Occipital lobe (tissue), 2 donors: ENCODE measurements around the gene MROH7. TPM values are rescaled to one million over a fixed set of nuclear protein-coding genes. Genes with fewer than 3 reads are reported as not detected.
A peak's percentile ranks its signal among the peaks of the same experiment; 100 is the strongest.

Source experiments
- DNase-seq: peaks from one replicate; lab custom pipeline; 2025; lab: John Stamatoyannopoulos, UW
- total RNA-seq: library from RNA; depleted of rRNA; stranded (reverse); fragments of >200 nt; gene quantifications from one replicate; pipeline ENCODE4 v1.2.3, GENCODE V29; 2014

The MROH7 gene
- total RNA-seq, 1 donor from 2014 or later = 1.4 TPM

GRCh38 chr1:54695764-54696163 is 54.2 kb downstream of the MROH7 start:
- DNase-seq = no peak

GRCh38 chr1:54696262-54696661 is 54.7 kb downstream of the MROH7 start:
- no peak for DNase-seq

GRCh38 chr1:54697896-54698295 is 56.3 kb downstream of the MROH7 start:
- DNase-seq = no peak

- no peak for DNase-seq
Observed at GRCh38 chr1:54698346-54698745, 56.8 kb downstream of the MROH7 start.

- DNase-seq = no peak
Observed at GRCh38 chr1:54699936-54700525, 58.4 kb downstream of the MROH7 start.

- DNase-seq = no peak
Observed at GRCh38 chr1:54701066-54701465, 59.5 kb downstream of the MROH7 start.

- no peak for DNase-seq
Observed at GRCh38 chr1:54701996-54702395, 60.4 kb downstream of the MROH7 start.

- DNase-seq = no peak
Observed at GRCh38 chr1:54703471-54703870, 61.9 kb downstream of the MROH7 start.

- no peak for DNase-seq
Observed at GRCh38 chr1:54705153-54705552, 63.6 kb downstream of the MROH7 start.

GRCh38 chr1:54706419-54706818 is 64.8 kb downstream of the MROH7 start:
- DNase-seq = no peak

- no peak for DNase-seq
Observed at GRCh38 chr1:54708385-54708784, 66.8 kb downstream of the MROH7 start.

- DNase-seq = no peak
Observed at GRCh38 chr1:54709547-54710292, 68.1 kb downstream of the MROH7 start.

- no peak for DNase-seq
Observed at GRCh38 chr1:54710434-54710833, 68.8 kb downstream of the MROH7 start.

GRCh38 chr1:54710841-54711240 is 69.3 kb downstream of the MROH7 start:
- DNase-seq = no peak

- DNase-seq = no peak
Observed at GRCh38 chr1:54711536-54711935, 70.0 kb downstream of the MROH7 start.

- no peak for DNase-seq
Observed at GRCh38 chr1:54714881-54715492, 73.4 kb downstream of the MROH7 start.

GRCh38 chr1:54715493-54716298 is 74.1 kb downstream of the MROH7 start, which contains the start of gene TTC4:
TSS of gene TTC4 (plus strand) at chr1:54715861. CDS start at chr1:54715909, 48 bp downstream.
- peak; percentile 79 for DNase-seq

GRCh38 chr1:54716299-54717047 is 74.9 kb downstream of the MROH7 start:
- no peak for DNase-seq

- no peak for DNase-seq
Observed at GRCh38 chr1:54721719-54722118, 80.1 kb downstream of the MROH7 start.

- DNase-seq = no peak
Observed at GRCh38 chr1:54723985-54724384, 82.4 kb downstream of the MROH7 start.

GRCh38 chr1:54724771-54725170 is 83.2 kb downstream of the MROH7 start:
- DNase-seq = no peak
